K562 (cell line): ENCODE measurements around the gene NACC1. TPM values are rescaled to one million over a fixed set of nuclear protein-coding genes. Genes with fewer than 3 reads are reported as not detected.

Experiments
- AFF1 ChIP-seq, 2 experiments: fragments of 450-650 bp; IDR thresholded peaks; 2 replicates each; pipeline ENCODE4 v1.6.1; 2018; ENCODE audit warnings: mild to moderate bottlenecking in 2 of 2, low read depth in 1 of 2; ENCODE audit not compliant: partially characterized antibody in 2 of 2
- ARHGAP35 ChIP-seq: fragments of 450-650 bp; IDR thresholded peaks from 2 replicates; pipeline ENCODE4 v1.6.1; 2018; ENCODE audit not compliant: partially characterized antibody
- ATF1 ChIP-seq, 2 experiments: fragments of 450-650 bp in 1 of 2; IDR thresholded peaks; 2 replicates each; pipeline ENCODE4 v1.6.1; 2016; ENCODE audit warnings: missing compliant biosample characterization in 1 of 2, missing genetic modification characterization in 1 of 2
- BDP1 ChIP-seq: IDR thresholded peaks from 3 replicates; pipeline ENCODE4 v1.6.1; 2011; ENCODE audit not compliant: insufficient read length, insufficient read depth
- CAMTA2 ChIP-seq: fragments of 250-450 bp; sonication (Bioruptor Pico); conservative IDR thresholded peaks from 2 replicates; pipeline ENCODE4 v1.5.1; 2022
- CBFB ChIP-seq: sonication (generic); formaldehyde crosslinking; IDR thresholded peaks from 2 replicates; pipeline ENCODE4 v1.4.0; 2020; ENCODE audit warnings: mild to moderate bottlenecking, missing genetic modification reagents
- IRF1 ChIP-seq: sonication (generic); formaldehyde crosslinking; IDR thresholded peaks from 2 replicates; pipeline ENCODE4 v1.8.0; 2022; ENCODE audit warnings: missing genetic modification reagents, mild to moderate bottlenecking, borderline replicate concordance
- MCM2 ChIP-seq: fragments of 450-650 bp; IDR thresholded peaks from 2 replicates; pipeline ENCODE4 v1.6.1; 2017; ENCODE audit warnings: low read depth, mild to moderate bottlenecking
- MYNN ChIP-seq, 2 experiments: sonication (generic); formaldehyde crosslinking in 1 of 2; IDR thresholded peaks; 2 replicates each; pipeline versions ENCODE4 v1.5.0 to v1.6.1; 2016 to 2020; ENCODE audit warnings: antibody characterized with exemption in 1 of 2, missing genetic modification reagents in 1 of 2
- NKRF ChIP-seq: fragments of 450-650 bp; IDR thresholded peaks from 2 replicates; pipeline ENCODE4 v1.6.1; 2016; ENCODE audit warnings: borderline replicate concordance
- POLR2AphosphoS2 ChIP-seq: IDR thresholded peaks from 2 replicates; pipeline ENCODE4 v1.6.1; 2012; ENCODE audit warnings: low read length, improper control_type of control experiment
- RBM14 ChIP-seq: fragments of 200-400 bp; formaldehyde crosslinking; IDR thresholded peaks from 2 replicates; pipeline ENCODE4 v1.6.1; 2018; ENCODE audit warnings: low read depth, mild to moderate bottlenecking, low read length, moderate library complexity, borderline replicate concordance; ENCODE audit not compliant: insufficient read depth
- RBM17 ChIP-seq: fragments of 200-400 bp; formaldehyde crosslinking; IDR thresholded peaks from 2 replicates; pipeline ENCODE4 v1.6.1; 2017; ENCODE audit warnings: low read depth, mild to moderate bottlenecking, low read length, borderline replicate concordance
- RBM34 ChIP-seq: fragments of 200-400 bp; formaldehyde crosslinking; IDR thresholded peaks from 2 replicates; pipeline ENCODE4 v1.6.1; 2018; ENCODE audit warnings: low read length, borderline replicate concordance; ENCODE audit not compliant: insufficient read depth
- SLC30A9 ChIP-seq: fragments of 250-450 bp; sonication (Bioruptor Pico); IDR thresholded peaks from 2 replicates; pipeline ENCODE4 v1.8.0; 2022; ENCODE audit warnings: mild to moderate bottlenecking, moderate library complexity
- SMAD1 ChIP-seq: fragments of 150-350 bp; IDR thresholded peaks from 2 replicates; pipeline ENCODE4 v1.6.1; 2014; ENCODE audit warnings: low read length, low read depth; ENCODE audit not compliant: partially characterized antibody
- SMARCA5 ChIP-seq: fragments of 450-650 bp; IDR thresholded peaks from 2 replicates; pipeline ENCODE4 v1.6.1; 2016
- WHSC1 ChIP-seq: IDR thresholded peaks from one replicate; pipeline ENCODE4 v1.6.1; 2012; ENCODE audit warnings: low read length, control low read depth, inconsistent platforms
- ZFPM2 ChIP-seq: fragments of 250-450 bp; sonication (Bioruptor Pico); IDR thresholded peaks from 2 replicates; pipeline ENCODE4 v1.5.1; 2022; ENCODE audit warnings: mild to moderate bottlenecking
- ZNF174 ChIP-seq: fragments of 250-450 bp; sonication (Bioruptor Pico); IDR thresholded peaks from 2 replicates; pipeline ENCODE4 v1.4.0; 2020; ENCODE audit warnings: mild to moderate bottlenecking
- ZNF197 ChIP-seq: fragments of 200-800 bp; sonication (Bioruptor generic); IDR thresholded peaks from 2 replicates; pipeline ENCODE4 v1.6.1; 2016; ENCODE audit warnings: low read depth, missing genetic modification characterization, missing compliant biosample characterization
- ZNF408 ChIP-seq: fragments of 250-450 bp; sonication (Bioruptor Pico); IDR thresholded peaks from 2 replicates; pipeline ENCODE4 v1.4.0; 2020; ENCODE audit warnings: low read depth, mild to moderate bottlenecking, moderate library complexity
- ZNF695 ChIP-seq: fragments of 450-650 bp; formaldehyde crosslinking; IDR thresholded peaks from 2 replicates; pipeline ENCODE4 v1.4.0; 2020; ENCODE audit warnings: mild to moderate bottlenecking, moderate library complexity
- ZNF77 ChIP-seq: fragments of 250-450 bp; sonication (Bioruptor Pico); IDR thresholded peaks from 2 replicates; pipeline ENCODE4 v1.5.0; 2020
- polyA plus RNA-seq, 8 experiments: library from polyadenylated mRNA; depleted of rRNA in 4 of 8; stranded (reverse) in 5 of 8; unstranded in 3 of 8; fragments of >200 nt; fragmentation: Nextera tagmentation in 2 of 8; fragmentation: Illumina TruSeq in 1 of 8; extraction: Ambion mirVana in 2 of 8; extraction: Trizol in 1 of 8; gene quantifications; 2 replicates each; pipeline versions ENCODE4 v1.2.1 to v1.2.3, GENCODE V29; 2011 to 2014; ENCODE audit warnings: inconsistent platforms in 1 of 8, missing spikeins in 1 of 8
- total RNA-seq, 7 experiments: library from RNA; depleted of rRNA in 6 of 7; stranded (reverse); fragments of >200 nt in 6 of 7; fragmentation: Illumina TruSeq in 2 of 7; extraction: Trizol in 2 of 7; gene quantifications; 2 replicates each; pipeline versions ENCODE4 v1.2.1 to v1.2.3, GENCODE V29; 2011 to 2021; ENCODE audit warnings: low replicate concordance in 1 of 7

The NACC1 gene
- total and polyA plus RNA-seq, 9 of the 15 experiments (the other 6 are each of a cell fraction or from before 2014, with no cell fraction given), result 0.04 to 96.6 (median 25.8) TPM

GRCh38 chr19:13117772-13118423 is at the start of gene NACC1 (continued):
- TF ChIP-seq RBM17, result no peak
- TF ChIP-seq ZNF695 (CRISPR knock-in tag), result no peak
- no peak for TF ChIP-seq ZNF77 (CRISPR knock-in tag)
- TF ChIP-seq RBM14, result no peak
- no peak for TF ChIP-seq WHSC1
- no peak for TF ChIP-seq ZNF197
- TF ChIP-seq ZNF408 (CRISPR knock-in tag), result no peak
- no peak for TF ChIP-seq RBM34
- no peak for TF ChIP-seq SLC30A9
- TF ChIP-seq SMAD1, result no peak
- TF ChIP-seq ZNF174 (CRISPR knock-in tag), result no peak
- TF ChIP-seq CBFB (CRISPR knock-in tag), result no peak
- no peak for TF ChIP-seq ZFPM2
- no peak for TF ChIP-seq ATF1 (CRISPR knock-in tag; IDR thresholded peaks at IDR 0.05)
- TF ChIP-seq ATF1 (tag; IDR thresholded peaks at IDR 0.05), result peak; percentile 44
- no peak for TF ChIP-seq CAMTA2 (CRISPR knock-in tag)
- no peak for TF ChIP-seq IRF1 (CRISPR knock-in tag)
- TF ChIP-seq NKRF, result no peak
- no peak for TF ChIP-seq BDP1
- no peak for TF ChIP-seq POLR2AphosphoS2
- no peak for TF ChIP-seq ARHGAP35
- TF ChIP-seq AFF1 (IDR thresholded peaks at IDR 0.05; ENCODE audit: low read depth in 1 of 2, partially characterized antibody in 2 of 2), result peak; percentile 49 to 56
- TF ChIP-seq MCM2, result no peak
- TF ChIP-seq MYNN (IDR thresholded peaks at IDR 0.05), result no peak
- no peak for TF ChIP-seq MYNN (CRISPR knock-in tag; IDR thresholded peaks at IDR 0.05)
- no peak; the same call in 1 of the 2 replicates for TF ChIP-seq SMARCA5
